ENCODE measurements around the gene FMN2.

DNA sequence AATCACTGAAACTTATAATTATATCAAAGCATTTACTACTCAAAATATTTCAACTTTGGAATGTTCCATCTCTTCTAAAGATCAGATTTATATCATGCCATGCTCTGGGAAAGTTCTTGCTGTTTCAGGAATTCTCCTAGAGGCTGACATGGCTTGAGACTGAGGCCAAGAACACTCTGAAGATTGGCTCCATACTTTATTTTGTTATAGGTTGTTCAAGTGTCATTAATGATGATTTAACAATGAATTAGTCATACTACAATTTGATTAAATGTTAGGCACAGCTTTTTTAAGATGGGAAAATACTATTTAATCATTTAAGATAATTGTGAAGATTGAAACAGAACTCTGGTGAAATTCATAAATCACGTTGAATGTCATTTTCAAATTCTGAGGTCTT is 264.9 kb downstream of the FMN2 start:
- TF ChIP-seq, protein P1, sequence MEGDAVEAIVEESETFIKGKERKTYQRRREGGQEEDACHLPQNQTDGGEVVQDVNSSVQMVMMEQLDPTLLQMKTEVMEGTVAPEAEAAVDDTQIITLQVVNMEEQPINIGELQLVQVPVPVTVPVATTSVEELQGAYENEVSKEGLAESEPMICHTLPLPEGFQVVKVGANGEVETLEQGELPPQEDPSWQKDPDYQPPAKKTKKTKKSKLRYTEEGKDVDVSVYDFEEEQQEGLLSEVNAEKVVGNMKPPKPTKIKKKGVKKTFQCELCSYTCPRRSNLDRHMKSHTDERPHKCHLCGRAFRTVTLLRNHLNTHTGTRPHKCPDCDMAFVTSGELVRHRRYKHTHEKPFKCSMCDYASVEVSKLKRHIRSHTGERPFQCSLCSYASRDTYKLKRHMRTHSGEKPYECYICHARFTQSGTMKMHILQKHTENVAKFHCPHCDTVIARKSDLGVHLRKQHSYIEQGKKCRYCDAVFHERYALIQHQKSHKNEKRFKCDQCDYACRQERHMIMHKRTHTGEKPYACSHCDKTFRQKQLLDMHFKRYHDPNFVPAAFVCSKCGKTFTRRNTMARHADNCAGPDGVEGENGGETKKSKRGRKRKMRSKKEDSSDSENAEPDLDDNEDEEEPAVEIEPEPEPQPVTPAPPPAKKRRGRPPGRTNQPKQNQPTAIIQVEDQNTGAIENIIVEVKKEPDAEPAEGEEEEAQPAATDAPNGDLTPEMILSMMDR (IDR thresholded peaks at IDR 0.05), result no peak
- TF ChIP-seq EP300 (IDR thresholded peaks at IDR 0.05; ENCODE audit: low read depth) (no peak), POLR2A (IDR thresholded peaks at IDR 0.05) (no peak), POLR2AphosphoS5 (IDR thresholded peaks at IDR 0.05) (no peak)
